DMS53 treated with DMSO at 0.1 percent for 48 hours (cell line): ENCODE results near the gene TCTN1.
"Not testable (repeated sequence)": the region's sequence is repeated elsewhere in the genome, so short reads cannot be mapped to it uniquely, and the experiment has no call there.

ENCODE experiments used
- DNase-seq: peaks from one replicate; lab custom pipeline; 2025; ENCODE audit not compliant: unreplicated experiment; lab: John Stamatoyannopoulos, UW

Gene TCTN1

GRCh38 chr12:110585231-110585799 lies 28.6 kb upstream of the TCTN1 start:
- DNase-seq, result no peak

DNA sequence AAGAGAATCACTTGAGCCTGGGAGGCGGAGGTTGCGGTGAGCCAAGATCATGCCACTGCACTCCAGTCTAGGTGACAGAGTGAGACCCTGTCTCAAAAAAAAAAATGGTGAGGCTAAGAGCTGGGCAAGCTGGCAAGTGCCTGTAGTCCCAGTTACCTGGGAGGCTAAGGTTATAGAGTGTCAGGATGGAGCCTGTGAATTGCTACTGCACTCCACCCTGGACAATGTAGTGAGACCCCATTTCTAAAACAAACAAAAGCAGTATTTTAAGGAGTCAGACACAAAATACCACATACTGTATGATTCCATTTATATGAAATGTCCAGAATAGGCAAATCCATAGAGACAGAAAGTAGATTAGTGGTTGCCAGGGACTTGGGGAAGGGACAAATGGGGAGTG lies 26.8 kb upstream of the TCTN1 start:
- not testable (repeated sequence) for DNase-seq

GRCh38 chr12:110590059-110590458 lies 23.9 kb upstream of the TCTN1 start:
- DNase-seq, result no peak

GRCh38 chr12:110590806-110591326 lies 23.1 kb upstream of the TCTN1 start:
- no peak for DNase-seq

GRCh38 chr12:110591451-110592051 lies 22.4 kb upstream of the TCTN1 start:
- DNase-seq, result no peak

GRCh38 chr12:110592078-110592477 lies 21.9 kb upstream of the TCTN1 start:
- DNase-seq, result no peak

DNA sequence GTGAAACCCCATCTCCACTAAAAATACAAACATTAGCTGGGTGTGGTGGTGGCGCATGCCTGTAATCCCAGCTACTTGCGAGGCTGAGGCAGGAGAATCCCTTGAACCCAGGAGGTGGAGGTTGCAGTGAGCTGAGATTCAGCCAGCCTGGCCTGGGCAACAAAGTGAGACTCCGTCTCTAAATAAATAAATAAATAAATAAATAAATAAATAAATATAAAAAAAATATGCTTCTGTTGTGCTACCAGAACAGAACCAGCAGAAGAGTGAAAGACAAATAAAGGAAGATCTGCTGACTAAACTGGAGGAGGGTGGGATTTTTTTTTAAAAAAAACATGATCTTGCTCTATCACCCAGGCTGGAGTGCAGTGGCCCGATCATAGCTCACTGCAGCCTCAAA lies 21.0 kb upstream of the TCTN1 start:
- DNase-seq, result not testable (repeated sequence)

GRCh38 chr12:110597885-110598284 lies 16.0 kb upstream of the TCTN1 start:
- DNase-seq, result no peak

DNA sequence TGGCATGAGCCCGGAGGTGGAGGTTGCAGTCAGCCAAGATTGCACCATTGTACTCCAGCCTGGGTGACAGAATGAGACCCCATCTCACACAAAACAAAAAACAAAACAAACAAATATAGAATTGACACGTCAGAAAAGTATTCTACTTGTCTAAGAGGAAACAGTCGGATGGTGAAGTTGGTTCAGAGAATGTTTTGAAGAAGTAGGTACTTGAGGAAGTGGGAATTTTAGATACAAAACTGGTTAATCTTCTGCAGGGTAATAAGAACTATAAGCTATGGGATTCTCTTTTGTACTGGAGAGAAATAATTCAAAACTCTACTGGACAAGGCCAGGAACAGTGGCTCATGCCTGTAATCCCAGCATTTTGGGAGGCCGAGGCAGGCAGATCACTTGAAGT lies 14.6 kb upstream of the TCTN1 start:
- no peak for DNase-seq

- peak; percentile 30 for DNase-seq
These were observed 13.7 kb upstream of the TCTN1 start for GRCh38 chr12:110600254-110600653.

DNA sequence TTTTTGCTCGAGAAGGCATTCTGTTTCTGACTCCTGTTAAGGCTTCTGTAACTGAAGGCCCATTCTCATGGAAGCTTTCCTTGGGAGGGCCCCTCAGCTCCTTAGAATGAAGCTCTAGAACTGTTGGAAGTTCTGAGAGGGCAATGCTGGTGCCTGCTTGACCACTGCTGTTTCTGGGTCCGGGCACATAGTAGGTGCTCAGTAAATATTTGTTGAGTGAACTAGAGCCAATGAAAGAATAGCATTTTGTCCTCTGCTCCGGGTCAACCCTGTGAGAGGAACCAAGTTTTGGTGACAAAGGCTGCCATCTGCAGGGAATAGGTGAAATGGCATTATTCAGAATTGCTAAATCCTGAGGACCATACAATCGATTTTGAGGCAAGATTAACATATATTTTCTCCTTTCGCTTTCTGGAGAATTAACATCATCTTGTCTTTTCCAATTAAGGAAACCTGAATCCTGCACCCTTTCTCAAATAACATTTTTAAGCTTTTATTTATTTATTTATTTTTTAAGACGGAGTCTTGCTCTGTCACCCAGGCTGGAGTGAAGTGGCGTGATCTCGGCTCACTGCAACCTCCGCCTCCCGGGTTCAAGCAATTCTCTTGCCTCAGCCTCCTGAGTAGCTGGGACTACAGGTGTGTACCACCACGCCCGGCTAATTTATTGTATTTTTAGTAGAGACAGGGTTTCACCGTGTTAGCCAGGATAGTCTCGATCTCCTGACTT lies 11.7 kb upstream of the TCTN1 start:
- DNase-seq, result peak; percentile 83

DNA sequence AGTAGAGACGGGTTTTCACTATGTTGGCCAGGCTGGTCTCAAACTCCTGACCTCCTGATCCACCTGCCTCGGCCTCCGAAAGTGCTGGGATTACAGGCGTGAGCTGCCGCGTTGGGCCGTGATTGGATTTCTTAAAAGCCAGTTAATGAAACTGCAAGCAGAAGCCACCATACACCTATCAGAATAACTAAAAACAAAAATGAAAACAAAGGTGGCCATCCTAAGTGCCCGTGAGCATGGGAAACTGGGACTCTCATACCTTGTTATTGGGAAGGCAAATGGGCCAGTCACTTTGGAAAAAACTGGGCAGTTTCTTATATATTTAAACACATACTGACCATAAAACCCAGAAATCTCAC lies 7.7 kb upstream of the TCTN1 start:
- DNase-seq, result no peak

DNA sequence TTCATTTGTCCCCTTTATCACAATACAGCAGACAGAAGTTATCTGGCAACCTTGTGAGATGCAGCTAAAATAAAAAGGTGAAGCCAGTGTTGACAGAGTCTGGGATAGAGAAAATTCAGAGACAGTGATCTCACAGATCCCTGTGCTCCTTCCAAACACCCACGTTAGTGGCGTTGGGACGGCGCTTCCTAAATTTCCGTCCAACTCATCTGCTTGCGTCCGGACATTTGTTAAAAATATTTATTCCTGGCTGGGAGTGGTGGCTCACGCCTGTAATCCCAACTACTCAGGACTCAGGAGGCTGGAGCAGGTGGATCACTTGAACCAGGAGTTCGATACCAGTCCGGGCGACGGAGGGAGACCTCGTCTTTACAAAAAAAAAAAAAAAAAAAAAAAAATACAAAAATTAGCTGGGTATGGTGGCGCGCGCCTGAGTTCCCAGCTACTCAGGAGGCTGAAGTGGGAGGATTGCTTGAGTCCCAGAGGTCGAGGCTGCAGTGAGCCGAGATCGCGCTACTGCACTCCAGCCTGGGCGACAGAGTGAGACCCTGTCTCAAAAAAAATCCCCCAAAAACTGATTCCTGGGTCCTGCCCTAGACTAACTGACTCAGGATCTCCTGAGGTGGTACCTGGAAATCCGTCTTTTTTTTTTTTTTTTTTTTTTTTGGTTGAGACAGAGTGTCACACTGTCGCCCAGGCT lies 708 bp upstream of the TCTN1 start:
- no peak for DNase-seq

- DNase-seq, result no peak
These were observed 1.2 kb downstream of the TCTN1 start for GRCh38 chr12:110615171-110615570.

DNA sequence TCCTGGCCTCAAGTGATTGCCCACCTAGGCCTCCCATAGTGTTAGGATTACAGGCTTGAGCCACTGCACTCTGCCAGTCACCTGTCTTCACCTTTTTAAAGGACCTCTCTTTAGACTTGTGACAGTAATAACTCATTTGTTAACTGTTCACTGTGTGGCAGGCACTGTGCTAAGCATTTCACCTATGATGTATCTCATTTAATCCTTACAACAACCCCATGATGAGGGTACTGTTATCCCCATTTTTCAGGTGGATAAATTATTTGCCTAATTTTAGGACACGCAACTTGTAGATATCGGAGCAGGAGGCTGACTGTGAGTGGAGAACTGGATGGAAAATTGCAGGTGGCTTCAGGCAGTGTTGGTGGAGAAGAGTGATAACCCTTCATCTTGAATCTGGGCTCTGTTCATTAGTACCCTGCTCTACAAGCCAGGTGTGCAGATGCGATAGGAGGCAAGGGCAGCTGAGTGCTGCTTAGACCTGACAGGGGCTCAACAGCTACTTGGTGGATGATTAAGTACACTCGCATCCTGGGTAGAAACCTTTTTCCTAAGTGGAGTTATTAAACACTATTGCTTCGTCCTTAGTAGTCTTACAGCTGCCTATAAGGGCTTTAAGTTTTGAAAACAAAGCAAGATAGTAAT lies 2.7 kb downstream of the TCTN1 start:
- no peak for DNase-seq

DNA sequence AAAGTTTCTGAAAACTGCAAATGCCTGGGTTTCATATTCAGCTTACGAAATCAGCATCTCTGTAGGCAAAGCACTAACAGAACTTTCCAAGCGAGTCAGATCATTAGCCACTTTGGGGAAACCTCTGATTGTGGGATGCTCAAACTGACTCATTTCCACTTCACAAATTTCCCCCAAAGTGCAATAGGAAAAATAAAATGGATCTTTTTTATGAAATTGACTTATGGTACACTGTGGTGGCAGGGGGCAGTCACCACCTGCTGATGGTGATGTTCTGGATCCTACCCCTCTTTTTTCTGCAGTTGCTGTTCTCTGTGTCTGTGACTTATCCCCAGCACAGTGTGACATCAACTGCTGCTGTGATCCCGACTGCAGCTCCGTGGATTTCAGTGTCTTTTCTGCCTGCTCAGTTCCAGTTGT lies 5.6 kb downstream of the TCTN1 start:
- no peak for DNase-seq

DNA sequence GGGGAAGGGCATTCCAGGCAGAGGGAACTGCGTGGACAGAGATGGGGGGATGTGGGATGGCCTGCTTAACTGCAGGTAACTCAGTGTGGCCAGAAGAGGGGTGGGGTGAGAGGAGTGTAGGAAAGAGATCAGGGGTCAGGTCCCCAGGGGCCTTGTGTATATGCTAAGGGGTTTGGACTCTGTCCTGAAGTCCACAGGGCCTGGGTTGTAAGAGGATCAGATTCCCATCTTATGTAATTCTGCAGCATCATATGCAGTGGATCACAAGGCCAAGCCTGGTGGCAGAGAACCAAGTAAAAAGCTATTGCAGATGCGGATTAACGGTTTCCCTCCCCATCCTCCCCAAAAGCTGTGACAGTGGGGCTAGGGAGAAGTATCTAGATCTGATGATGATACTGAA lies 8.7 kb downstream of the TCTN1 start:
- no peak for DNase-seq

- no peak for DNase-seq
These were observed 13.7 kb downstream of the TCTN1 start for GRCh38 chr12:110627500-110628195.

GRCh38 chr12:110635055-110635454 lies 21.1 kb downstream of the TCTN1 start:
- no peak for DNase-seq

GRCh38 chr12:110636516-110636915 lies 22.6 kb downstream of the TCTN1 start:
- DNase-seq, result no peak
